HG03280 (cell line): ENCODE results near the gene NDUFAF7.
A peak's percentile ranks its signal among the peaks of the same experiment; 100 is the strongest.
"Not testable (repeated sequence)": the region's sequence is repeated elsewhere in the genome, so short reads cannot be mapped to it uniquely, and the experiment has no call there.

Experiments
- ATAC-seq: cut with Tn5 transposase; IDR thresholded peaks from one replicate; pipeline ENCODE4 v1.9.1; 2021; ENCODE audit warnings: mild to moderate bottlenecking, moderate library complexity; ENCODE audit not compliant: unreplicated experiment

NDUFAF7 gene, protein sequence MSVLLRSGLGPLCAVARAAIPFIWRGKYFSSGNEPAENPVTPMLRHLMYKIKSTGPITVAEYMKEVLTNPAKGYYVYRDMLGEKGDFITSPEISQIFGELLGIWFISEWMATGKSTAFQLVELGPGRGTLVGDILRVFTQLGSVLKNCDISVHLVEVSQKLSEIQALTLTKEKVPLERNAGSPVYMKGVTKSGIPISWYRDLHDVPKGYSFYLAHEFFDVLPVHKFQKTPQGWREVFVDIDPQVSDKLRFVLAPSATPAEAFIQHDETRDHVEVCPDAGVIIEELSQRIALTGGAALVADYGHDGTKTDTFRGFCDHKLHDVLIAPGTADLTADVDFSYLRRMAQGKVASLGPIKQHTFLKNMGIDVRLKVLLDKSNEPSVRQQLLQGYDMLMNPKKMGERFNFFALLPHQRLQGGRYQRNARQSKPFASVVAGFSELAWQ

DNA sequence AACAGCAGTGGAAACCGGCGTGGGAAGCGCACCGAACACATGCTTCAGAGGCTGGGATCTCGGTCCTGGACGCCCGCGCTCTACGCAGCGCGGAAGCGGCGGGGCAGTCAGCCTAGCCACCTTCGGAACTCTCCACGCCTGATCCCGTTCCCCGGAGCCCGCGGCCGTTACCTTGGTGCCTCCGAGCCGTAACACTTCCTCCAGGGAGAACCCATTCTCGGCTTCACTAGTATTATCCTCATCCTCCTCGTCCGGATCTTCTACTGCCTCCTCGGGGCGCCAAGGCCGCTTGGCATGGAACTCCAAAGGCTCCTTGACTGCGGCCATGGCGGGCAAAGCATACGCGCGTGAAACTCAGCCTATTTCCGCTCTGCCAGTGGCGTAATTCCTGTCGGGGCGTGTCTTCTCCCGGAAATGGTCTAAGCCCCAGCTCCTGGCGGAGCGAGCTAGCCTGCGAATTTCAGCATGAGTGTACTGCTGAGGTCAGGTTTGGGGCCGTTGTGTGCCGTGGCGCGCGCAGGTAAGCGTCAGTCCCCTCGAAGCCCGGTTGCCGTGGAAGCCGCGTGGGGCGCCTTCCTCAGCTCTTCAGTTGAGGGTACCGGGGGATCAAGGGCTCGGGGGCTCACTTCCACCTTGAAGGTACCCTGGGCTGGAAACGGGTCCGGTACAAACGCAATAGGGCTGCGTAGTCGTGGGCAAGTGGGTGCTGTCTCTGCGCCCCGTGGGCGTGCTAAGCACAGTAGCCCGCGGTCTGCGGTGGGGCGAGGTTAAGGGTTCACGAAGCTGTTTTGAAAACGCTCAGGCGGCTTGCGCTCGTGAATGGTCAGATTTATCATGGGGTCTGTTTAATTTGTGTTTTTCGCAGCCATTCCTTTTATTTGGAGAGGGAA is at the start of gene NDUFAF7, which contains the start of gene CEBPZ:
Gene NDUFAF7, plus strand, starts transcription at position 418 of the 890 bp plus-strand sequence. Its CDS starts 48 bp downstream, at position 466.
Gene CEBPZ, minus strand, starts transcription at position 356 of the 890 bp plus-strand sequence. Its CDS starts 29 bp downstream, at position 327.
- peak; percentile 89 for ATAC-seq

DNA sequence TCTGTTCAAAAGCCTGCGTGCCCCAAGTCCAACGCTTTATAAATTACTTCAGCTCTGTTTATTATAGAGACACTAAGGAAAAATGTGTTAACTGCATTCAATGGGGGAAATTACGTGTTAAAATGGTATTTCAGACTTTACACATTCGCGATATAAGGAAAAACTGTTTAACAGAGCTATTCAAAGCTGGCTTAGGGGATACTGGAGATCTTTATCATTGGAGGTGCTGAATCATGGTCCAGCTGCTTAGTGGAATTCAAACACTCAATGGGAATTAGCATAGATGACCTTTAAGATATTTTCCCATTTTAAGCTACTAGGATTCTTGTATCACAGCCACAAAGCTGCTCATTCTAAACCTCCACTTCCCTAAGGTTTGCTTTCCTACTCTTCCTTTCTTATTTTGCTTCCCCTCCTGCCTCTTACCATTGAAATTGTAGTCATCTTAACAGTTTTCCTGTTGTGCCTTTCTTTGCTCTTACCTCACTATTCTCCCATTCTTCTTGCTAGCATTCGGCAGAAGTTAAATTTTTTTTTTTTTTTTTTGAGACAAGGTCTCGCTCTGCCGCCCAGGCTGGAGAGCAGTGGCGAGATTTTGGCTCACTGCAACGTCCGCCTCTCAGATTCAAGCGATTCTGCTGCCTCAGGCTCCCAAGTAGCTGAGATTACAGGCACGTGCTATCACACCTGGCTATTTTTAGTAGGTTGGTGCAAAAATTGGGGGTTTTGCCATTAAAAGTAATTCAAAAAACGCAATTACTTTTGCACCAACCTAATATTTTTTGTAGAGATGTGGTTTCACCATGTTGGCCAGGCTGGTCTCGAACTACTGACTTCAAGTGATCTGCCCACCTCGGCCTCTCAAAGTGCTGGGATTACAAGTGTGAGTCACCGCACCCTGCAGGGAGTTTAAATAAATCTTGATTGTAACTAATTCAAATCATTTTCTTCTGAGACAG is 49.5 kb upstream of the NDUFAF7 start:
- no peak for ATAC-seq

DNA sequence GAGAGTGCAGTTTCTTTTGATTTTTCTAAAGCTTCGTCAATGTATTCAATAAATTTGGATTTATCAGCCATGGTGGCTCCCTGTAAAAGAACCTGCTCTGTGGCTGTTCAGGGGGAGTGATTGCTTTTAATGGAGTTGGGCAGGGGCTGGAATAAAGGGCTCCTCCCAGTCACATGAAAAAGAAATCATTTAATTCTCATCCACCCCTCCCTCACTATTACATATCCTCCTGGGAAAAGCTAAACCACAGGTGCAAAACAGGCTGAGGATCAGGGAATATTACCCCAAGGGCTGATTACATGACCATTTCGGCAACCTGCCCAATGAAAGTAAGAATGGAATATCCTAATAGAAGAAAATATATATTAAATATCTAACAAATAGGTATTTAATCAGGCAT is 42.9 kb upstream of the NDUFAF7 start, which contains the start of gene SULT6B1:
Gene SULT6B1, minus strand, starts transcription at position 101 of the 400 bp plus-strand sequence. Its CDS starts 30 bp downstream, at position 71.
- ATAC-seq = no peak

DNA sequence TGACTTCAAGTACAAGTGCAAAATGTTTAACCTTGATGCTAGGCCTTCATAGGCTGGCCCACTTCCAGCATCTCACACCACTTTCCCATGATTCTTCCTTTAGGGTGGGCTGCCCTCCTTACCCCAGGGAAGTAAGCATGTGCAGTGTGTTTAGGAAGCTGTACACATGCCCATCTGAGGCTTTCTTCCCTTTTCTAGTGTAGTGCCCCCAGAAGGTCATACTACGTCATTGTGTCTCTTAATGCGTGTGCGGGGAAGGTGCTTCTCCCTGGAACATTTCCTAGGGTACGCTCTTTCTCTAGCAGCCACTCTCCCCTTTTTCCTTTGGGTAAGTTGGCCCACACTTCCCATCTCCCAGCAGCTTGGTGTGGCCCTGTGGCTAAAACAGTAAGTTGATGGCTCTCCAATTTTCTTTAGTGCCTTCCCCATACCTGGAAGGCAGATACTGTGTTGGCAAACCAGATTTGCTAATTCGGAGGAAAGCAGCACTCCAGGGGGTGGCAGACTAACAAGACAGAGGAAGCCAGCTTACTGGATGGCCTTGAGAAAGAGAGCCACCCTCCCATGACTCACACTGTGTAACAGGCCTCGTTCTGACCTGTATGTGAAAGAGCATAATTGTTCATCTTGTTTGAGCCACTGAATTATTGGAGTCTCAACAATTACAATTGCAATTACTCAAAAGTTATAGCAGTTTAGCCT is 41.9 kb upstream of the NDUFAF7 start:
- ATAC-seq = no peak

DNA sequence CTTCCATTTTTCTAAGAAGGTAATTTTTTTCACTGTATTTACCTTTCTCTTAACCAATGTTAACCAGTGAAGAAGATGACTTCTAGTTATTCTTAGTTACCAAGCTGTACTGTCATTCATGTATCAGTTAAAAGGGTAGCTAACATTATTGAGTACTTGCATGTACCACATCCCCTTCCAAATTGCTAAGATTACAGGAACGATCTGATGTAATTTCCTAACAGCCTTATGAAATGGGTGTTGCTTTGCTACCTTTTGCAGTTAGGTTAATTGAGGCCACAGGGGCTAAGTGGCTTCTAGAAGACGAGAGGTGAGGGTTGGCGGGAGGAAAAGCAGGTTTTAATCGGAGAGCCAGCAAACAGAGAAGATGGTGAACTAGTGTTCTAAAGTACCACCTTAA is 41.2 kb upstream of the NDUFAF7 start:
- ATAC-seq = no peak

DNA sequence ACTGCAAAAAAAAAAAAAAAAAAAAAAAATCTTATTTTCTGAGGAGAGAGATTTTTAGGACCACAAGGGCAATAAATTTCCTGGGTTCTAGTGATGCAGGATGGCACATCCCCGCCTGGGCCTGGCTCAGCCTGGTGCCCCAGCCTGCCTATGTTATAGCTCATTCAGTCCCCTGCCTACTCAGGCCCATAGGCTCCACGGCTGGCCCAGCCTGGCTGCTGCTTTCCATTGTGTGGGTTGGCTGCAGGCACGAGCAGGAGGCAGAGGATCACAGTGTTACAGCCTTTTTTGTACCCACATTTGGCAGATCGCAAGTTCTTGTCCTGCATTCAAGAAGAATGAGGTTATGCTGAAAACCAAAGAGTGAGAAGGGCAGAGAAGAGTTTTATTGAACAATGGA is 40.2 kb upstream of the NDUFAF7 start:
- no peak for ATAC-seq

DNA sequence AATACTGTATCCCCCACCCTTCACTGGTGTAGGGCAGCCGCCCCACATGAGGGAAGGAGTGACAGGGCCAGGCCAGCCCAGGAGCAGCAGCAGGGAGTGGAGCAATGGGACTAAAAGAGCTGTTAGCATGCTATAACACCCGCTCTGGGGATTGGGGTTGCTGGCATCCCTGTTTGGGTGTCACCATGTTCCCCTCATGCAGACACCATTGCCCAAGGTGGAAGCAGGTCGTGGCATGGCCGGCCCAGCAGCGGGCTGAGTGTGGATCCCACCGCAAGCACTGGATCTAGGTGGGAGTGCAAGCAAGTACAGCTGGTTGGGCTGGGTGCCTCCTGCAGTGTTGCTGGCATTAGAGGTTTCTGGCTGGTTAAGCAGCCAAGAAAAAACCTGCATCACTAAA is 39.7 kb upstream of the NDUFAF7 start:
- ATAC-seq = no peak

DNA sequence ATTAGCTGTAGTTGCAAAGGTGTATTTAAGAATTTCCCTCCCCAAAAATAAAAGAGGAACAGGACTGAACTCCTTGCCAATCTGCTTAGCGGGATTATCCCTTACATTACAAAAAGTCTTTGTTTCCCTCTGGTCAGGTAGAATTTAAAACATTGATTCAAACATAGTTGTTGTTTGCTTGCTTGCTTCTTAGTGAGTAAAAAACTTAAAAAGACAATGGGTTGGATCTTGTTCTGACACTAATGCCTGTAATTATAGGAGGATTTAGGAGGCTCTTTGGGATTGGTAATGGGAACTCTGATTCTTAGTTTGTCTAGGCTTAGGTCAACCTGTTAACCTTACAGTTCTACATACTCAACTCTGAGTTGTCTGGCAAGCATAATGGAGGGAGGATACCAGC is 38.9 kb upstream of the NDUFAF7 start:
- ATAC-seq = no peak

DNA sequence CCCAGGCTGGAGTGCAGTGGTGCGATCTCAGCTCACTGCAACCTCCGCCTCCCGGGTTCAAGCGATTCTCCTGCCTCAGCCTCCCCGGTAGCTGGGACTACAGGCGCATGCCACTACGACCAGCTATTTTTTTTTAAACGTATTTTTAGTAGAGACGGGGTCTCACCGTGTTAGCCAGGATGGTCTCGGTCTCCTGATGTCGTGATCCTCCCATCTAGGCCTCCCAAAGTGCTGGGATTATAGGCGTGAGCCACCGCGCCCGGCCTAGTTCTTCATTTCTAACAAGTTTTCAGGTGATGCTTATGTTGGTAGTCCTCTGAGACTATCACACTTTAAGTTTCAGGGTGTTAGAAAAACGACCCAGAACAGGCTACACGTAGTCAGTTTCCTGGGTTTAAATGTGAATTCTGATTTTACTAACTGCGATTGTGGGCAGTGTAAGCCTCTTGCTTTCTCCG is 35.6 kb upstream of the NDUFAF7 start:
- not testable (repeated sequence) for ATAC-seq

DNA sequence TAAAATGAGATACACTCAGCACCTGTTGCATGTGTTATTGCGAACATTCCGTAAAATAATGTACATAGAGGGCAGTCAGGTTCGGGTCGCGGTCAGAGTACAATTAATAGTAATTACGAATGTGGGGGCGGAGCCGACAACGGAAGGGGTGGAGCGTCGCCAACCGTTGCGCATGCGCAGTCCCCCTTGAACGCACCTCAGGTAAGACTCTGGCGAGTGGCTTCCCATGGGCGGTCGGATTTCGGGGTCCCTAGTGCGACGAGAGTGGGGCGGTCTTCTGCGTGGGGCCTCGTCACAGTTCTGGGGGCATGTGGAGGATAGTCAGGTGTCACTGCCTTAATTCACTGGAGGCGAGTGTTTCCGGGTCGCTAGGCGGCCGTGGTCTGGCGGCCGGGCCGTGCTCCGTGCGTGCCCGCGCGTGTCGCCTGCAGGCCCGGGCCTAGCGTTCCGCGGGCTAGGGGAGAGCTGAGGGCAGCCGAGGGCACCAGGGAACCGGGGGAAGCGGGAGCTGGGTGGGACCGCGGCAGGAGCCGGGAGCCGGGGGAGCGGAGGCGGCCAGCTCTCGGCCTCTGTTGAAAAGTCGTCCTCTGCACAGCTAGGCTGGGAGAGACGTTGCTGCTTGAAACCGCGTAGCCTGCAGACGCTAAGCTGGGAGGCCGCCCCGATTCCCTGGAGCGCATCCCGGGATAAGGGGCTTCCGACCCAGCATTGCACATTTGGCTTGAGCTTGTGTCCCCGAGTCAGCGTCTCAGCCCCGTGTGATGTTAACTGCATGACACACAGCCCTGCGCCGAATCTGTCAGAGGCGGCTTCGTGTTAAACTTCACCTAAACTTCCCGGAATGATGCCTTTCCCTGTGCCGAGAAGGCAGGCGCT is 34.9 kb upstream of the NDUFAF7 start, which contains the start of gene CEBPZOS:
Gene CEBPZOS, plus strand, starts transcription at position 177 of the 876 bp plus-strand sequence. CDS start 3,209 bp downstream, outside the sequence.
- peak; percentile 77 for ATAC-seq

DNA sequence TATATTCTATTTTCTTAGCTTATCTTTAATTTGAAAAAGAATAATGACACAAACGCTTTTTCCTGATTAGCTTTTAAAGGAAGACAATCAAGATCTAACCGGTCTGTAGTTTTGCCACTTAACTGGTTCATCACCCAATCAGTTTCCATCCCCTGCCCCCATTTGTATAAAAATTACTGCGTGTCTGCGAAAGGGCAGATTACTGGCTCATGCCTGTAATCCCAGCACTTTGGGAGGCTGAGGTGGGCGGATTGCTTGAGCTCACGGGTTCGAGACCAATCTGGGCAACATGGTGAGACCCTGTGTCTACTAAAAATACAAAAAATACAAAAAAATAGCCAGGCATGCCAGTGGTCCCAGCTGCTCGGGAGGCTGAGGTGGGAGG is 32.8 kb upstream of the NDUFAF7 start:
- ATAC-seq = no peak

DNA sequence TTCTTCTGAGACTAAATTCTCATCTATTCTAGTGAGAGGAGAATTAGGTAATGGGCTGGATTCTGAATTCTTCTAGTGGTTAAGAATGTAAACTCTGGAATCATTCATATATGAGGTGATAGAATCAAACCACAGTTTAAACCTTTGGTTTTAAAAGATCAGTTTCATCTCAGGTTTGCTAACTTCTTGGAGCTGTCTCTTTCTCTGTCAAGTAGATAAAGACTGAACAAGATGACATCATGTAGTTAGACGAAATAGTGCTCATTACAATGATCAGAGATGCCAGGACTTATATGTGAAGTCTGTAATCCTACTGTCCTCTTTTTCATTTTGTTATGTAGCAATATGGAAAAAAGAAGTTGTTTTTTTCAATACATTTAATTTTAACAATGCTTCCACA is 30.2 kb upstream of the NDUFAF7 start:
- no peak for ATAC-seq

DNA sequence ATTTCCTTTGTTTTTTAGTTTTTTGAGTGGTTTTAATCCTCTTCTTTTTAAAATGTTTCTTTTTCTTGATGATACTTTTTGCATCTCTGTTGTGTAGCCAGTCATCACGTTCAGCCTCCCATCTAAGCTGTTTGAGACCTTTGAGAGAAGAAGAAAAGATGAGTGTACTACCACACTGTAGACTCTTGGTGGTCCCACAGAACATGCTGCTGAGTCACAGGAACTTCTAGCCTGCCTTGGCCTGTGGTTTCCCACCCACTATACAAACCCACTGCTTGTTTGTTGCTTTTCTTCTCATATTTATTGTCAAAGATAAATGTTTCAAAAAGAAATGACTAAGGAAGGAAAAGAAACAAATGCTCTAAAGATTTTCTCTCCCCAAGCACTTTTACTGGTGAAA is 29.7 kb upstream of the NDUFAF7 start:
- no peak for ATAC-seq

DNA sequence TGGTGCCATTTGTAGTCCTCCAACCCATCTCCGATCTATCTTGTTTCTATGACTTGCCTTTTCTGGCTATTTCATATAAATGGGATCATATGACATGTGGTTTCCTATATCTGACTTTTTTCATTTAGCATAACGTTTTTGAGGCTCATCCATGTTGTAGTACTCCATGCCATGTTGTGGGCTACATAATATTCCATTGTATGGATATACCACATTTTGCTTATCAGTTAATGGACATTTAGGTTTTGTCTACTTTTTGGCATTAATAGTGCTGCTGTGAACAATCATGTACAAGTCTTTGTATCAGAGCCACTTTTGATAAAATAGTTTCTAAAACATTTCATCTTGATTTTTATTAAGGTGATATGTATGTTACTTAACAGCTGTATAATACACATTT is 27.8 kb upstream of the NDUFAF7 start:
- no peak for ATAC-seq

DNA sequence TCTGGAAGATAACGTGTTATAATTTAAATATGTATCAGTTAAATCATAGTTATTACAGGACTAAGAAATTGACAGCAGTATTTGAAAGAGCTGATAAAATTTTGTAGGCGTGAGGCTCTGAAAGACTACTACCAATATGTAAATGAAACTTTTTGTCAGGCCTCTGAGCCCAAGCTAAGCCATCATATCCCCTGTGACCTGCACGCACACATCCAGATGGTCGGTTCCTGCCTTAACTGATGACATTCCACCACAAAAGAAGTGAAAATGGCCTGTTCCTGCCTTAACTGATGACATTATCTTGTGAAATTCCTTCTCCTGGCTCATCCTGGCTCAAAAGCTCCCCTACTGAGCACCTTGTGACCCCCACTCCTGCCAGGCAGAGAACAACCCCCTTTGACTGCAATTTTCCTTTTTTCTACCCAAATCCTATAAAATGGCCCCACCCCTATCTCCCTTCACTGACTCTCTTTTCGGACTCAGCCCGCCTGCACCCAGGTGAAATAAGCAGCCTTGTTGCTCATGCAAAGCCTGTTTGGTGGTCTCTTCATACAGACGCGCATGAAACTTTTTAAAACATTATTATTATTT is 26.3 kb upstream of the NDUFAF7 start:
- ATAC-seq = not testable (repeated sequence)

DNA sequence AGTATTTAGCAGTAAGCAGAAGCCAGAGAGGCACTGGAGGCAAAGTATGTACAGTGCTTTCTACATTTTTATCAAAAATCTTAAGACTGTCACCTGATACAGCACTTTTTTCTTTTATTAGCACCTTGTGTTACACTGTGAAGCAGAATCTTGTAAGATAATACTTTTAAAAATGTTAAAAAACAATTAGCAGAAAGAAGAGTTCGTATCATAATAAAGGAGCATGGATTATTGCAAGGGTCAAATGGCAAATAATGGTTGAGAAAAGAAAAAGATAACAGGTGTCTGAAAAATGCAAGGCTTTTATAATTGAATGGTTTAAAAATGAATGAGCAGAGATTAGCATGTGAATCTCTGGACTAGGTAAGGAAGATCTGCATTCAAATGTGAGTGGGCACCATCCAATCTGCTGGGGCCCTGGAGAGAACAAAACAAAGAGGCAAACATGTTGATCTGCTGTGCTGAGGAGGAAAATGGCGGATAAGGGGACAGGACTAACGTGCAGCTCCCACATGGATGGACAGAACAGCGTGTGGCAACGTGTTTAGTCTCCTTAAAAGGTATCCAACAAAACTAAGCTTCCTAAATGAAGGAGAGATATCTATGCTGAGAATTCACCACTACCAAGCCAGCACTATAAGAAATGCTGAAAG is 25.6 kb upstream of the NDUFAF7 start:
- ATAC-seq = no peak

DNA sequence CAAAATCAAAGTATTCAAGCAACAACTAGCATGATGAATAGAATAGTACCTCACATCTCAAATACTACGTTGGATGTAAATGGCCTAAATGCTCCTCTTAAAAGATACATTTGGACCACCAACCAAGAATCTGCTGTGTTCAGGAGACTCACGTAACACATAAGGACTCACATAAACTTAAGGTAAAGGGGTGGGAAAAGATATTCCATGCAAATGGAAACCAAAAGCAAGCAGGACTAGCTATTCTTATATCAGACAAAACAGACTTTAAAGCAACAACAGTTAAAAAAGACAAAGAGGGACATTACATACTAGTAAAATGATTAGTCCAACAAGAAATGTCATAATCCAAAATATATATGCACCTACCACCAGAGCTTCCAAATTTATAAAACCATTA is 24.7 kb upstream of the NDUFAF7 start:
- ATAC-seq = not testable (repeated sequence)

DNA sequence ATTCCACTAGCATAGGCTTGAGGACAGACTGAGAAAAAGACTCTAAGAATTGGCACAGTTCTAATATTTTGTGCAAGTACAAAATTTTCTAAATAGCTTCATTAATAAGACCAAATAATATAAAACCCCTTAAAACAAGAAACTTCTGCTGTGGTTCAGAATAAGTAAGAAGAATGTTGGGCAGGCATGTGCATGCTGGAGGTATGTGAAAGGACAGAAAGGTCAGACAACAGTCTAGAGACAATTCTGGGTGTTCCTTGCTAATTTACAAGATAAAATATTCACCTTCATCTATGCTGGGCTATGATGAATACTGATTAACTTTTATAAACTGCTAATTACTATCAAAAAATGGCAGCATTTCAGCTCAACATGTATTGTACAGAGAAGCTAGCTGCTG is 20.2 kb upstream of the NDUFAF7 start:
- ATAC-seq = no peak
